DND-41 (cell line): ENCODE measurements around the gene DDIT3.

ENCODE experiments used
- CTCF ChIP-seq: IDR thresholded peaks from 2 replicates; pipeline ENCODE4 v1.5.1; 2012; ENCODE audit warnings: borderline replicate concordance, low read length, moderate library complexity, mild to moderate bottlenecking; ENCODE audit not compliant: poor library complexity, severe bottlenecking; ENCODE audit errors: extremely low read depth
- EZH2 ChIP-seq: IDR thresholded peaks from 3 replicates; pipeline ENCODE4 v1.6.1; 2012; ENCODE audit warnings: borderline replicate concordance, low read depth, mild to moderate bottlenecking, moderate library complexity, low read length, inconsistent platforms; ENCODE audit not compliant: severe bottlenecking

GRCh38 chr12:57534991-57535543 lies 14.8 kb upstream of the DDIT3 start:
- TF ChIP-seq CTCF (no peak), EZH2 (no peak)
